Body of pancreas (tissue), 4 donors: ENCODE measurements around the gene SEPSECS. TPM values are rescaled to one million over a fixed set of nuclear protein-coding genes. Genes with fewer than 3 reads are reported as not detected.

Source experiments
- ATAC-seq: fragments of 150-250 bp; one replicate; pipeline ENCODE4 v1.9.1; 2016
- DNase-seq, 4 donors: peaks; one replicate each; pipeline ENCODE4 v3.0.0-alpha.2; 2019
- H3K27ac ChIP-seq, 4 donors: fragments of 200-600 bp; sonication (generic); 1 replicate in 3 of 4; 2 replicates in 1 of 4; pipeline versions ENCODE4 v1.5.1 to v1.6.1; 2016 to 2019; ENCODE audit warnings: mild to moderate bottlenecking in 1 of 4, mixed read lengths in 1 of 4, moderate library complexity in 1 of 4
- H3K27me3 ChIP-seq, 2 donors: fragments of 200-600 bp; sonication (generic); one replicate each; pipeline ENCODE4 v1.6.0; 2016; ENCODE audit warnings: mild to moderate bottlenecking in 1 of 2
- H3K36me3 ChIP-seq, 2 donors: fragments of 200-600 bp; sonication (generic); replicated peaks in 1 of 2; 2 replicates each; pipeline ENCODE4 v1.5.1; 2016; ENCODE audit warnings: low read depth in 2 of 2; ENCODE audit not compliant: insufficient read depth in 1 of 2
- H3K4me1 ChIP-seq: fragments of 200-600 bp; sonication (generic); one replicate; pipeline ENCODE4 v1.6.0; 2016
- H3K4me3 ChIP-seq, 2 donors: fragments of 200-600 bp; sonication (generic); 1 replicate in 1 of 2; 2 replicates in 1 of 2; pipeline ENCODE4 v1.5.1; 2016 to 2019
- H3K9me3 ChIP-seq, 3 donors: fragments of 200-600 bp; sonication (generic); 1 replicate in 2 of 3; 2 replicates in 1 of 3; pipeline ENCODE4 v1.5.1; 2016
- POLR2A ChIP-seq, 3 donors: fragments of 450-650 bp; IDR thresholded peaks; one replicate each; pipeline ENCODE4 v1.6.1; 2016; ENCODE audit warnings: antibody characterized with exemption in 3 of 3, mild to moderate bottlenecking in 2 of 3
- WGBS, 2 donors: methylation state at CpG; one replicate each; pipeline ENCODE4 v1.1.5; 2017; 5-methylcytosine and 5-hydroxymethylcytosine counted together
- intact Hi-C: fragments of 100-400 bp; cut with DNase I; formaldehyde crosslinking; loops from one replicate; pipeline ENCODE4 v1.15.1; 2023
- total RNA-seq, 2 donors: library from RNA; depleted of rRNA; stranded (reverse); fragments of >200 nt; gene quantifications; one replicate each; pipeline ENCODE4 v1.1.0, GENCODE V29; 2016
- TF ChIP-seq, protein P1 (sequence below), 7 experiments: fragments of 450-650 bp in 4 of 7; fragments of 200-600 bp in 3 of 7; sonication (generic) in 3 of 7; IDR thresholded peaks; one replicate each; pipeline ENCODE4 v1.5.1; 2016 to 2019; ENCODE audit warnings: antibody characterized with exemption in 7 of 7

Gene SEPSECS
- total RNA-seq, 2 donors from 2014 or later = 7.9 to 8.8 TPM

DNA sequence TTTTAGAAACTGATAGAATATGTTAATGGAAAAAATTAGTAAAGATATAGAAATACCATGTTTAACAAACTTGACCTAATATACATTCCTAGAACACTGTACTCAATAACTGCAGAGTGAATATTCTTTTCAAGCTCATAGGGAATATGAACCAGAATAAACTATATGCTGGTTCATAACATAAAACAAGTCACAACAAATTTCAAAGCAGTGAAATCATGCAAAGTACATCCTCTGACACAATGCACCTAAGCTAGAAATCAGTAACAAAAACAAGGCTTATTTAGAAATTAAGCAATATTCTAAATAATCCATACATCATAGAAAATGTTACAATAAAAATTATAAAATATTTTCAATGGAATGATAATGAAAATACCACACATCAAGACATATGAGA lies 9.2 kb upstream of the SEPSECS start:
- DNase-seq (no peak), ATAC-seq (no peak)
- no peak overlapping the region for H3K4me3 ChIP-seq
- H3K27me3 ChIP-seq = no peaks in the 10 kb centered on the region
- TF ChIP-seq, protein P1, sequence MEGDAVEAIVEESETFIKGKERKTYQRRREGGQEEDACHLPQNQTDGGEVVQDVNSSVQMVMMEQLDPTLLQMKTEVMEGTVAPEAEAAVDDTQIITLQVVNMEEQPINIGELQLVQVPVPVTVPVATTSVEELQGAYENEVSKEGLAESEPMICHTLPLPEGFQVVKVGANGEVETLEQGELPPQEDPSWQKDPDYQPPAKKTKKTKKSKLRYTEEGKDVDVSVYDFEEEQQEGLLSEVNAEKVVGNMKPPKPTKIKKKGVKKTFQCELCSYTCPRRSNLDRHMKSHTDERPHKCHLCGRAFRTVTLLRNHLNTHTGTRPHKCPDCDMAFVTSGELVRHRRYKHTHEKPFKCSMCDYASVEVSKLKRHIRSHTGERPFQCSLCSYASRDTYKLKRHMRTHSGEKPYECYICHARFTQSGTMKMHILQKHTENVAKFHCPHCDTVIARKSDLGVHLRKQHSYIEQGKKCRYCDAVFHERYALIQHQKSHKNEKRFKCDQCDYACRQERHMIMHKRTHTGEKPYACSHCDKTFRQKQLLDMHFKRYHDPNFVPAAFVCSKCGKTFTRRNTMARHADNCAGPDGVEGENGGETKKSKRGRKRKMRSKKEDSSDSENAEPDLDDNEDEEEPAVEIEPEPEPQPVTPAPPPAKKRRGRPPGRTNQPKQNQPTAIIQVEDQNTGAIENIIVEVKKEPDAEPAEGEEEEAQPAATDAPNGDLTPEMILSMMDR (IDR thresholded peaks at IDR 0.05) = no peak
- TF ChIP-seq POLR2A (IDR thresholded peaks at IDR 0.05) = no peak
- H3K9me3 ChIP-seq = no peaks in the 10 kb centered on the region
- H3K36me3 ChIP-seq = no peaks in the 10 kb centered on the region
- no peak overlapping the region for H3K27ac ChIP-seq
- intact Hi-C loops = no loop called here
- no peaks in the 10 kb centered on the region for H3K4me1 ChIP-seq

DNA sequence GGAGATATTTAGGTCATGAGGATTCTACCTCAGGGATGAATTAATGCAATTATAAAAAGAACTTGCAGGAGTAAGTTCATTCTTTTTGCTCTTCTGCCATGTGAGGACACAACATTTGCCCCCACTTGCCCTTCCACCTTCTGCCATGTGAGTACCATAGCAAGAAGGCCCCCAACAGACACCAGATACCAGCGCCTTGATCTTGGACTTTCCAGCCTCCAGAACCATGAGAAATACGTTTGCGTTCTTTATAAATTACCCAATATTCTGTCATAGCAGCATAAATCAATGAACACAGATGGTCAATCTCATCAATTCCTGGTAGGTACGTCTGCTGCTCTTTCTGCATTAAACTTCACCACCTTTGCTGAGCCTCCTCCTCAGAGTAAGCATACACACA lies 5.7 kb upstream of the SEPSECS start:
- WGBS, 2 donors = 93 to 97% methylated on average over 4 of the region's 4 CpGs
- no peak overlapping the region for H3K4me3 ChIP-seq
- H3K9me3 ChIP-seq = no peaks in the 10 kb centered on the region
- intact Hi-C loops = no loop called here
- ATAC-seq (no peak), DNase-seq (no peak)
- H3K36me3 ChIP-seq = no peaks in the 10 kb centered on the region
- H3K4me1 ChIP-seq = peaks cover 11% of the 10 kb centered on the region
- no peaks in the 10 kb centered on the region for H3K27me3 ChIP-seq
- H3K27ac ChIP-seq = no peak overlapping the region
- TF ChIP-seq, protein P1 (IDR thresholded peaks at IDR 0.05) = no peak
- TF ChIP-seq POLR2A (IDR thresholded peaks at IDR 0.05) = no peak

DNA sequence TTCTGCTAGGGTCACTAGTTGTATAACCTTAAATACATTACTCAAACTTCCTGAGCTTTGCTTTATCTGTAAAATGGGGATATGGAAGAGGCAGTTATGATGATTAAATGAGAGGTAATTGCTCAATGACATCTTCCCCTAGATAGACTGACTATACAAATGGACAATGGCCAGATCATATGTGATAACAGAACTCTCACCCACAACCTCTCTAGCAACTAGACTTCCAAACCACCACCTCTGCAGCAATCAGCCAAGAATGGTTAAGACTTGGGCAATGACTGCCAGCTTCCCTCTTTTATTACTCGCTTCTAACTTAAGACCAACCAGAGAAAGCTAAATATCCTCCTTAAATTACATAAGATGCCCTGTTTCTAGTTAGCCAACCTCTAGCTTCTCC lies 2.9 kb upstream of the SEPSECS start:
- Histone ChIP-seq H3K27me3 (no peaks in the 10 kb centered on the region), H3K27ac (no peak overlapping the region), H3K36me3 (no peaks in the 10 kb centered on the region), H3K4me1 (peaks cover 17% of the 10 kb centered on the region), H3K9me3 (no peaks in the 10 kb centered on the region), H3K4me3 (no peak overlapping the region)
- intact Hi-C loops = no loop called here
- ATAC-seq (no peak), DNase-seq (no peak)
- 75 to 96% methylated on average over 1 of the region's 1 CpG for WGBS, 2 donors
- TF ChIP-seq POLR2A (IDR thresholded peaks at IDR 0.05) = no peak
- TF ChIP-seq, protein P1 (IDR thresholded peaks at IDR 0.05) = no peak

DNA sequence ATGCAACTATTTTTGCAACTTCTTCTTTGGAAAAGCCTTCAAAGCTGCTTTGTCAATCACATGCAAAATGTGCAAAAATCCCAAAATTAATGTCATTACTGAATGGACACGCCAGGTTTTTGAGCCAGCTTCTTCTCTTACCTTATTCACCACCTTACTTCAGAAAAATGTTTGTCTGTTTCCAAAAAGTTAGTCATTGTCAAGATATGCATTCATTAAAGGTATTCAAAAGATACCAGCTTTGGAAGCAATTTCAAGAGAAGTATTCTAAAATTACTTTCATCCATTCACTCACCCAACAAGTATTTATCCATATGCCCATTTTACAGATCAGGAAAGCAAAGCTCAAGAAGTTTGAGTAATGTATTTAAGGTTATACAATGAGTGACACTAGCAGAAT lies 2.3 kb upstream of the SEPSECS start:
- H3K27ac ChIP-seq = no peak overlapping the region
- no peak overlapping the region for H3K4me3 ChIP-seq
- TF ChIP-seq POLR2A (IDR thresholded peaks at IDR 0.05) = no peak
- TF ChIP-seq, protein P1 (IDR thresholded peaks at IDR 0.05) = no peak
- peaks cover 17% of the 10 kb centered on the region for H3K4me1 ChIP-seq
- H3K9me3 ChIP-seq = no peaks in the 10 kb centered on the region
- intact Hi-C loops = no loop called here
- no peaks in the 10 kb centered on the region for H3K36me3 ChIP-seq
- ATAC-seq = no peak
- no peak for DNase-seq
- 88 to 98% methylated on average over 1 of the region's 1 CpG for WGBS, 2 donors
- no peaks in the 10 kb centered on the region for H3K27me3 ChIP-seq

DNA sequence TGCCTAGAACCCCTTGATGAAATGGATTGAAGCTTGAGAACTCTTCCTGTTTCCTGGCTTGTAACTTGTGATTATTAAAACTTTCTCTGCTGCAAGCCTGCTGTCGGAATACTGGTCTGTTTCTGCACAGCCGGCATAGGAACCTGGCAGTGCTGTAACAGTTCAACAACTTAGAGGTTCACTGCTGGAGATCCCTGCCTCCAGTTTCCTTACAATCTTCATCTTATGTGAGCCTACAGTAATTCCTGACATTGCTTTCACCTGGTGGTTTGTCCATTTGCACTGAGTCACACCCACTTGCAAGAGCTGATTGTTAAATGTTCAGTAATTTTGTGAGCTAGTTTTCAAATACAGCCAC lies 1.3 kb upstream of the SEPSECS start:
- TF ChIP-seq, protein P1 (IDR thresholded peaks at IDR 0.05) = no peak
- TF ChIP-seq POLR2A (IDR thresholded peaks at IDR 0.05) = no peak
- Histone ChIP-seq H3K4me3 (peak overlapping the region in 1 of 2 donors; percentile 47), H3K4me1 (peaks cover 17% of the 10 kb centered on the region), H3K27ac (peak overlapping the region; percentile 93 to 97 (median 96)), H3K27me3 (no peaks in the 10 kb centered on the region), H3K36me3 (no peaks in the 10 kb centered on the region), H3K9me3 (no peaks in the 10 kb centered on the region)
- DNase-seq (no peak), ATAC-seq (no peak)
- 19% methylated on average over 2 of the region's 2 CpGs for WGBS, 2 donors
- intact Hi-C loops = no loop called here
